ENCODE results near the gene NKX2-4.
"Not testable (repeated sequence)": the region's sequence is repeated elsewhere in the genome, so short reads cannot be mapped to it uniquely, and the experiment has no call there.

The NKX2-4 gene

GRCh38 chr20:21397341-21398108 lies at the start of gene NKX2-4:
TSS of gene NKX2-4 (minus strand) at chr20:21397526. CDS start at chr20:21397399, 127 bp downstream.
- H3K4me1 ChIP-seq (ENCODE audit: insufficient read depth, low read length) = no peaks in the 10 kb centered on the region
- H3K27ac ChIP-seq (ENCODE audit: low read depth, low read length) = no peak within 1 kb of the TSS
- H3K4me3 ChIP-seq (ENCODE audit: low read depth in 1 of 2, low read length in 2 of 2) = no peak within 1 kb of the TSS
- no peaks in the 10 kb centered on the region for H3K36me3 ChIP-seq (ENCODE audit: insufficient read depth, low read length)
- H3K9me3 ChIP-seq (ENCODE audit: low read length) = peaks cover 24% of the 10 kb centered on the region
- H3K27me3 ChIP-seq (ENCODE audit: control insufficient read depth in 1 of 2, insufficient read depth in 2 of 2, low read length in 2 of 2) = peaks cover 69 to 73% of the 10 kb centered on the region in 2 donors
- H3K9ac ChIP-seq (ENCODE audit: low read length) = no peak within 1 kb of the TSS

- Histone ChIP-seq H3K4me3 (ENCODE audit: low read depth in 1 of 2, low read length in 2 of 2) (no peak overlapping the region), H3K27me3 (ENCODE audit: control insufficient read depth in 1 of 2, insufficient read depth in 2 of 2, low read length in 2 of 2) (no peaks in the 10 kb centered on the region), H3K27ac (ENCODE audit: low read depth, low read length) (no peak overlapping the region), H3K9ac (ENCODE audit: low read length) (no peak overlapping the region), H3K9me3 (ENCODE audit: low read length) (no peaks in the 10 kb centered on the region), H3K36me3 (ENCODE audit: insufficient read depth, low read length) (no peaks in the 10 kb centered on the region), H3K4me1 (ENCODE audit: insufficient read depth, low read length) (no peaks in the 10 kb centered on the region)
These were observed 40.5 kb upstream of the NKX2-4 start for GRCh38 chr20:21437816-21438215.

- no peaks in the 10 kb centered on the region for H3K9me3 ChIP-seq (ENCODE audit: low read length)
- no peaks in the 10 kb centered on the region for H3K27me3 ChIP-seq (ENCODE audit: control insufficient read depth in 1 of 2, insufficient read depth in 2 of 2, low read length in 2 of 2)
- no peak overlapping the region for H3K4me3 ChIP-seq (ENCODE audit: low read depth in 1 of 2, low read length in 2 of 2)
- H3K9ac ChIP-seq (ENCODE audit: low read length) = no peak overlapping the region
- no peaks in the 10 kb centered on the region for H3K4me1 ChIP-seq (ENCODE audit: insufficient read depth, low read length)
- H3K27ac ChIP-seq (ENCODE audit: low read depth, low read length) = no peak overlapping the region
- no peaks in the 10 kb centered on the region for H3K36me3 ChIP-seq (ENCODE audit: insufficient read depth, low read length)
These were observed 39.9 kb upstream of the NKX2-4 start for GRCh38 chr20:21437248-21437647.

- H3K9me3 ChIP-seq (ENCODE audit: low read length) = no peaks in the 10 kb centered on the region
- H3K27ac ChIP-seq (ENCODE audit: low read depth, low read length) = no peak overlapping the region
- H3K9ac ChIP-seq (ENCODE audit: low read length) = no peak overlapping the region
These were observed 38.9 kb upstream of the NKX2-4 start for GRCh38 chr20:21436205-21436604.

GRCh38 chr20:21435576-21435975 lies 38.2 kb upstream of the NKX2-4 start:
- Histone ChIP-seq H3K27ac (ENCODE audit: low read depth, low read length) (no peak overlapping the region), H3K9me3 (ENCODE audit: low read length) (no peaks in the 10 kb centered on the region), H3K4me3 (ENCODE audit: low read depth in 1 of 2, low read length in 2 of 2) (no peak overlapping the region), H3K36me3 (ENCODE audit: insufficient read depth, low read length) (no peaks in the 10 kb centered on the region), H3K27me3 (ENCODE audit: control insufficient read depth in 1 of 2, insufficient read depth in 2 of 2, low read length in 2 of 2) (no peaks in the 10 kb centered on the region), H3K4me1 (ENCODE audit: insufficient read depth, low read length) (no peaks in the 10 kb centered on the region), H3K9ac (ENCODE audit: low read length) (no peak overlapping the region)

More at GRCh38 chr20:21436205-21436604, 38.9 kb upstream of the NKX2-4 start:
- Histone ChIP-seq H3K27me3 (ENCODE audit: control insufficient read depth in 1 of 2, insufficient read depth in 2 of 2, low read length in 2 of 2) (no peaks in the 10 kb centered on the region), H3K4me3 (ENCODE audit: low read depth in 1 of 2, low read length in 2 of 2) (no peak overlapping the region), H3K36me3 (ENCODE audit: insufficient read depth, low read length) (no peaks in the 10 kb centered on the region), H3K4me1 (ENCODE audit: insufficient read depth, low read length) (no peaks in the 10 kb centered on the region)

- no peak overlapping the region for H3K9ac ChIP-seq (ENCODE audit: low read length)
- no peak overlapping the region for H3K4me3 ChIP-seq (ENCODE audit: low read depth in 1 of 2, low read length in 2 of 2)
- H3K36me3 ChIP-seq (ENCODE audit: insufficient read depth, low read length) = no peaks in the 10 kb centered on the region
- H3K27me3 ChIP-seq (ENCODE audit: control insufficient read depth in 1 of 2, insufficient read depth in 2 of 2, low read length in 2 of 2) = no peaks in the 10 kb centered on the region
- H3K9me3 ChIP-seq (ENCODE audit: low read length) = no peaks in the 10 kb centered on the region
- no peak overlapping the region for H3K27ac ChIP-seq (ENCODE audit: low read depth, low read length)
- H3K4me1 ChIP-seq (ENCODE audit: insufficient read depth, low read length) = no peaks in the 10 kb centered on the region
These were observed 36.1 kb upstream of the NKX2-4 start for GRCh38 chr20:21433329-21433890.

GRCh38 chr20:21432911-21433310 lies 35.6 kb upstream of the NKX2-4 start:
- H3K4me1 ChIP-seq (ENCODE audit: insufficient read depth, low read length) = no peaks in the 10 kb centered on the region

GRCh38 chr20:21430020-21430419 lies 32.7 kb upstream of the NKX2-4 start:
- Histone ChIP-seq H3K4me3 (ENCODE audit: low read depth in 1 of 2, low read length in 2 of 2) (no peak overlapping the region), H3K27ac (ENCODE audit: low read depth, low read length) (no peak overlapping the region), H3K27me3 (ENCODE audit: control insufficient read depth in 1 of 2, insufficient read depth in 2 of 2, low read length in 2 of 2) (no peaks in the 10 kb centered on the region), H3K4me1 (ENCODE audit: insufficient read depth, low read length) (no peaks in the 10 kb centered on the region), H3K36me3 (ENCODE audit: insufficient read depth, low read length) (no peaks in the 10 kb centered on the region), H3K9ac (ENCODE audit: low read length) (no peak overlapping the region), H3K9me3 (ENCODE audit: low read length) (no peaks in the 10 kb centered on the region)

More at GRCh38 chr20:21432911-21433310, 35.6 kb upstream of the NKX2-4 start:
- Histone ChIP-seq H3K9me3 (ENCODE audit: low read length) (no peaks in the 10 kb centered on the region), H3K9ac (ENCODE audit: low read length) (no peak overlapping the region), H3K4me3 (ENCODE audit: low read depth in 1 of 2, low read length in 2 of 2) (no peak overlapping the region), H3K27ac (ENCODE audit: low read depth, low read length) (no peak overlapping the region), H3K36me3 (ENCODE audit: insufficient read depth, low read length) (no peaks in the 10 kb centered on the region), H3K27me3 (ENCODE audit: control insufficient read depth in 1 of 2, insufficient read depth in 2 of 2, low read length in 2 of 2) (no peaks in the 10 kb centered on the region)

GRCh38 chr20:21424846-21425245 lies 27.5 kb upstream of the NKX2-4 start:
- H3K4me1 ChIP-seq (ENCODE audit: insufficient read depth, low read length) = no peaks in the 10 kb centered on the region
- peaks cover 7% of the 10 kb centered on the region for H3K9me3 ChIP-seq (ENCODE audit: low read length)
- no peak overlapping the region for H3K4me3 ChIP-seq (ENCODE audit: low read depth in 1 of 2, low read length in 2 of 2)
- H3K27me3 ChIP-seq (ENCODE audit: control insufficient read depth in 1 of 2, insufficient read depth in 2 of 2, low read length in 2 of 2) = no peaks in the 10 kb centered on the region
- no peaks in the 10 kb centered on the region for H3K36me3 ChIP-seq (ENCODE audit: insufficient read depth, low read length)
- H3K9ac ChIP-seq (ENCODE audit: low read length) = no peak overlapping the region
- H3K27ac ChIP-seq (ENCODE audit: low read depth, low read length) = no peak overlapping the region

- H3K27me3 ChIP-seq (ENCODE audit: control insufficient read depth in 1 of 2, insufficient read depth in 2 of 2, low read length in 2 of 2); H3K27ac ChIP-seq (ENCODE audit: low read depth, low read length); H3K9me3 ChIP-seq (ENCODE audit: low read length); H3K4me3 ChIP-seq (ENCODE audit: low read depth in 1 of 2, low read length in 2 of 2); H3K36me3 ChIP-seq (ENCODE audit: insufficient read depth, low read length); H3K4me1 ChIP-seq (ENCODE audit: insufficient read depth, low read length); H3K9ac ChIP-seq (ENCODE audit: low read length): not testable (repeated sequence)
These were observed 26.4 kb upstream of the NKX2-4 start for GRCh38 chr20:21423712-21424111.

GRCh38 chr20:21421601-21422236 lies 24.4 kb upstream of the NKX2-4 start:
- no peak overlapping the region for H3K9ac ChIP-seq (ENCODE audit: low read length)
- peaks cover 7% of the 10 kb centered on the region for H3K9me3 ChIP-seq (ENCODE audit: low read length)

More at GRCh38 chr20:21421601-21422236, 24.4 kb upstream of the NKX2-4 start:
- Histone ChIP-seq H3K4me1 (ENCODE audit: insufficient read depth, low read length) (no peaks in the 10 kb centered on the region), H3K4me3 (ENCODE audit: low read depth in 1 of 2, low read length in 2 of 2) (no peak overlapping the region), H3K27ac (ENCODE audit: low read depth, low read length) (no peak overlapping the region), H3K27me3 (ENCODE audit: control insufficient read depth in 1 of 2, insufficient read depth in 2 of 2, low read length in 2 of 2) (no peaks in the 10 kb centered on the region), H3K36me3 (ENCODE audit: insufficient read depth, low read length) (no peaks in the 10 kb centered on the region)
